OCI-LY7 (cell line): ENCODE data around the gene GOT2. TPM values are rescaled to one million over a fixed set of nuclear protein-coding genes. Genes with fewer than 3 reads are reported as not detected.
A peak's percentile ranks its signal among the peaks of the same experiment; 100 is the strongest.

ENCODE experiments used
- BruUV-seq: library from RNA; stranded (reverse); fragments of 400-500 nt; replicated peaks from 2 replicates; lab custom pipeline; 2021; lab: Mats Ljungman, UMichigan
- CTCF ChIA-PET: fragments of 300-600 bp; sonication (Branson Sonifier 250); formaldehyde crosslinking; loops from one replicate; lab custom pipeline; 2022; ENCODE audit warnings: antibody characterized with exemption; ENCODE audit not compliant: unreplicated experiment; lab: Charles Lee
- POLR2A ChIA-PET: fragments of 300-600 bp; sonication (Branson Sonifier 250); formaldehyde crosslinking; loops from one replicate; lab custom pipeline; 2022; ENCODE audit warnings: antibody characterized with exemption; lab: Charles Lee
- DNase-seq: peaks from one replicate; pipeline ENCODE4 v3.0.0-alpha.2; 2015; ENCODE audit warnings: low spot score
- H2AFZ ChIP-seq: fragments of 200-600 bp; sonication (generic), shearing (Covaris generic); 2 replicates; pipeline ENCODE4 v1.6.1; 2014; ENCODE audit warnings: mild to moderate bottlenecking, antibody characterized with exemption, low read length, moderate library complexity
- H3K27ac ChIP-seq: fragments of 200-600 bp; sonication (generic); 2 replicates; pipeline ENCODE4 v1.5.1; 2014; ENCODE audit warnings: mixed run types, low read depth, mild to moderate bottlenecking, moderate library complexity, low read length, inconsistent platforms; ENCODE audit not compliant: poor library complexity, severe bottlenecking
- H3K36me3 ChIP-seq: fragments of 200-600 bp; sonication (generic); 2 replicates; pipeline ENCODE4 v1.6.1; 2014; ENCODE audit warnings: mild to moderate bottlenecking, antibody characterized with exemption, low read length, moderate library complexity, mixed read lengths; ENCODE audit not compliant: insufficient read depth
- H3K4me1 ChIP-seq: fragments of 200-600 bp; sonication (generic); 2 replicates; pipeline ENCODE4 v1.5.1; 2014; ENCODE audit warnings: mild to moderate bottlenecking, low read length; ENCODE audit not compliant: insufficient read depth, poor library complexity, severe bottlenecking
- H3K4me2 ChIP-seq: fragments of 200-600 bp; sonication (generic); 2 replicates; pipeline ENCODE4 v1.6.1; 2014; ENCODE audit warnings: mild to moderate bottlenecking, low read length
- H3K4me3 ChIP-seq: fragments of 200-600 bp; sonication (generic); 2 replicates; pipeline ENCODE4 v1.5.1; 2014; ENCODE audit warnings: mild to moderate bottlenecking, low read depth, low read length; ENCODE audit not compliant: poor library complexity, severe bottlenecking
- H3K79me2 ChIP-seq: fragments of 200-600 bp; sonication (generic); 2 replicates; pipeline ENCODE4 v1.6.1; 2016; ENCODE audit warnings: low read depth, mild to moderate bottlenecking, low read length, moderate library complexity, mixed read lengths; ENCODE audit not compliant: insufficient read depth
- H3K9me2 ChIP-seq: fragments of 200-600 bp; sonication (generic); 2 replicates; pipeline ENCODE4 v1.6.1; 2016; ENCODE audit warnings: mild to moderate bottlenecking, low read length, mixed read lengths; ENCODE audit not compliant: insufficient read depth
- H3K9me3 ChIP-seq: fragments of 200-600 bp; sonication (generic); 2 replicates; pipeline ENCODE4 v1.6.1; 2014; ENCODE audit warnings: mild to moderate bottlenecking, mixed run types, low read length, mixed read lengths
- H4K20me1 ChIP-seq: fragments of 200-600 bp; sonication (generic); 2 replicates; pipeline ENCODE4 v1.6.1; 2014; ENCODE audit warnings: mild to moderate bottlenecking, antibody characterized with exemption, low read length, moderate library complexity, mixed read lengths; ENCODE audit not compliant: insufficient read depth
- CTCF ChIP-seq: fragments of 200-600 bp; sonication (generic); conservative IDR thresholded peaks from 2 replicates; pipeline ENCODE4 v1.5.1; 2014; ENCODE audit warnings: mild to moderate bottlenecking, antibody characterized with exemption, low read length, moderate library complexity, mixed read lengths
- EZH2phosphoT487 ChIP-seq: fragments of 200-600 bp; sonication (generic); IDR thresholded peaks from 2 replicates; pipeline ENCODE4 v1.6.1; 2018; ENCODE audit warnings: low read depth, borderline replicate concordance, mild to moderate bottlenecking, mixed run types, antibody characterized with exemption, low read length, moderate library complexity, mixed read lengths
- intact Hi-C: fragments of 100-400 bp; cut with micrococcal nuclease; formaldehyde crosslinking; loops from one replicate; pipeline ENCODE4 v1.10.0; 2022; ENCODE audit not compliant: unreplicated experiment
- total RNA-seq, 2 experiments: library from RNA; depleted of rRNA in 1 of 2; stranded (reverse); fragments of >200 nt in 1 of 2; shearing (Covaris generic) in 1 of 2; gene quantifications; 2 replicates each; pipeline ENCODE4 v1.2.3, GENCODE V29; 2014 to 2022

The GOT2 gene
- total RNA-seq, 2 experiments from 2014 or later = 104 to 280 TPM

GRCh38 chr16:58713742-58714141 lies 20.4 kb downstream of the GOT2 start:
- CTCF ChIA-PET = no interaction called here
- no peaks in the 10 kb centered on the region for H3K4me1 ChIP-seq
- peaks cover 95% of the 10 kb centered on the region for H3K36me3 ChIP-seq
- H2AFZ ChIP-seq = no peak overlapping the region
- DNase-seq = no peak
- BruUV-seq = no TSS peak
- no peaks in the 10 kb centered on the region for H4K20me1 ChIP-seq
- H3K4me3 ChIP-seq = no peak overlapping the region
- H3K9me2 ChIP-seq = no peaks in the 10 kb centered on the region
- no peaks in the 10 kb centered on the region for H3K79me2 ChIP-seq
- H3K27ac ChIP-seq = no peak overlapping the region
- no peaks in the 10 kb centered on the region for H3K9me3 ChIP-seq
- POLR2A ChIA-PET = interaction anchor here (0.6 to 2.0 kb wide), 4 partner anchors 11 to 86 kb away, joined by 3 to 13 read pairs (median 4); no protein-coding TSS in a partner anchor
- TF ChIP-seq EZH2phosphoT487 (no peak), CTCF (no peak)
- intact Hi-C loops = no loop called here
- no peak overlapping the region for H3K4me2 ChIP-seq

DNA sequence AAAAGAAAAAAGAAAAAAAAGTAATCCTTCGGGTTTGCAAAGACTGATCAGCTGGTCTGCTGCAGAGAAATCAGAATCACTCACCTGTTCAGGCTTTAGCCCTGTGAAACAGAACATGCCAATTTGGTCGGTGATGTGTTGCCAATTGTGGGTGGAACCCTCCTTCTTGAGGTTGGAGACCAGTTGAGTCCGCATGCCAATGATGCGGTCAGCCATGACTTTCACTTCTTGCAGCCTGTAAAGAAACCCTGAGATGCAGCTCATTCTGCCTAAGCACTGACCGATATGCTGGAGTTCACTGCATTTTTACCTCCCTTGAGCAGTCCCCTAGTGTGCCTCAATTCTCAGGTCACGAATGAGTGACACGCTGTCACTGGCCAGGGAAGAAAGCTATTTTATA lies 24.8 kb downstream of the GOT2 start:
- POLR2A ChIA-PET = interaction anchor here (0.6 to 1.4 kb wide), 2 partner anchors 8 to 167 kb away, joined by 3 to 6 read pairs; no protein-coding TSS in a partner anchor
- Histone ChIP-seq H3K36me3 (peaks cover 94% of the 10 kb centered on the region), H2AFZ (no peak overlapping the region), H3K4me1 (no peaks in the 10 kb centered on the region), H3K79me2 (no peaks in the 10 kb centered on the region), H3K4me2 (no peak overlapping the region), H3K9me2 (no peaks in the 10 kb centered on the region), H3K4me3 (no peak overlapping the region), H3K9me3 (no peaks in the 10 kb centered on the region), H4K20me1 (no peaks in the 10 kb centered on the region), H3K27ac (no peak overlapping the region)
- CTCF ChIA-PET = no interaction called here
- TF ChIP-seq CTCF (no peak), EZH2phosphoT487 (no peak)
- intact Hi-C loops = no loop called here
- BruUV-seq = no TSS peak
- no peak for DNase-seq

- no peak for TF ChIP-seq EZH2phosphoT487
- no peak for TF ChIP-seq CTCF
- intact Hi-C loops = no loop called here
- POLR2A ChIA-PET = interaction anchor here (1.0 kb wide), 1 partner anchor 58 kb away, joined by 3 read pairs; no protein-coding TSS in a partner anchor
Observed at GRCh38 chr16:58699151-58699550, 35.0 kb downstream of the GOT2 start.

More at GRCh38 chr16:58699151-58699550, 35.0 kb downstream of the GOT2 start:
- no peaks in the 10 kb centered on the region for H3K9me3 ChIP-seq
- H3K27ac ChIP-seq = no peak overlapping the region
- H3K9me2 ChIP-seq = no peaks in the 10 kb centered on the region
- H3K36me3 ChIP-seq = peaks cover 8% of the 10 kb centered on the region
- H3K4me2 ChIP-seq = no peak overlapping the region
- peak; percentile 8 for DNase-seq
- H3K79me2 ChIP-seq = no peaks in the 10 kb centered on the region
- no peak overlapping the region for H3K4me3 ChIP-seq
- H3K4me1 ChIP-seq = no peaks in the 10 kb centered on the region
- BruUV-seq = no TSS peak
- H2AFZ ChIP-seq = no peak overlapping the region
- no peaks in the 10 kb centered on the region for H4K20me1 ChIP-seq
- CTCF ChIA-PET = no interaction called here
